NB4 (cell line): ENCODE results near the gene PCBD1.

Source experiments
- POLR2A ChIP-seq: IDR thresholded peaks from 2 replicates; pipeline ENCODE4 v1.6.1; 2011; ENCODE audit warnings: mild to moderate bottlenecking; ENCODE audit not compliant: insufficient read length; ENCODE audit errors: extremely low read depth
- TF ChIP-seq, protein P1 (sequence below): IDR thresholded peaks from one replicate; pipeline ENCODE4 v1.5.1; 2012; ENCODE audit warnings: low read depth, low read length

DNA sequence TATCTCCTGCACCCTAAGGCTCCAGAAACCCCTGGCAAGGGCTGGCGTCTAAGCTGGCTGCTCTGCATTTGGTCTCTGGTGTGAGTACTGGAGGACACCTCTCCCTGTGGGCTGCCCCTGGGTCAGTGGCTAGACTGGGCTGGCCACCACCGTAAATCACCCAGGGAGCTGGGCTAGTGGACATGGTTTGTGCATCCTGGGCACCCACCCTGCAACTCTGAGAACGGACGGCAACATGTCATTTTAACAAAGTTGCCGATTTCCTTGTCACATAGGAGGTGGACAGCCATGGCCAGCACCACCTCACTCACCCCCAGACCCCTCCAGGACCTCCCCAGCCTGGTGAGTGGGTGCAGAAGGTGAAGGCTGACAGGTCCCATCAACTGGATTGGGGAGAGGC, 26.8 kb upstream of the PCBD1 start:
- TF ChIP-seq, protein P1, sequence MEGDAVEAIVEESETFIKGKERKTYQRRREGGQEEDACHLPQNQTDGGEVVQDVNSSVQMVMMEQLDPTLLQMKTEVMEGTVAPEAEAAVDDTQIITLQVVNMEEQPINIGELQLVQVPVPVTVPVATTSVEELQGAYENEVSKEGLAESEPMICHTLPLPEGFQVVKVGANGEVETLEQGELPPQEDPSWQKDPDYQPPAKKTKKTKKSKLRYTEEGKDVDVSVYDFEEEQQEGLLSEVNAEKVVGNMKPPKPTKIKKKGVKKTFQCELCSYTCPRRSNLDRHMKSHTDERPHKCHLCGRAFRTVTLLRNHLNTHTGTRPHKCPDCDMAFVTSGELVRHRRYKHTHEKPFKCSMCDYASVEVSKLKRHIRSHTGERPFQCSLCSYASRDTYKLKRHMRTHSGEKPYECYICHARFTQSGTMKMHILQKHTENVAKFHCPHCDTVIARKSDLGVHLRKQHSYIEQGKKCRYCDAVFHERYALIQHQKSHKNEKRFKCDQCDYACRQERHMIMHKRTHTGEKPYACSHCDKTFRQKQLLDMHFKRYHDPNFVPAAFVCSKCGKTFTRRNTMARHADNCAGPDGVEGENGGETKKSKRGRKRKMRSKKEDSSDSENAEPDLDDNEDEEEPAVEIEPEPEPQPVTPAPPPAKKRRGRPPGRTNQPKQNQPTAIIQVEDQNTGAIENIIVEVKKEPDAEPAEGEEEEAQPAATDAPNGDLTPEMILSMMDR: no peak
- TF ChIP-seq POLR2A: no peak
